ENCODE measurements around the gene OBSCN. TPM values are rescaled to one million over a fixed set of nuclear protein-coding genes. Genes with fewer than 3 reads are reported as not detected.

Gene OBSCN
- total RNA-seq, 1 donor from 2014 or later, result 16.9 TPM

DNA sequence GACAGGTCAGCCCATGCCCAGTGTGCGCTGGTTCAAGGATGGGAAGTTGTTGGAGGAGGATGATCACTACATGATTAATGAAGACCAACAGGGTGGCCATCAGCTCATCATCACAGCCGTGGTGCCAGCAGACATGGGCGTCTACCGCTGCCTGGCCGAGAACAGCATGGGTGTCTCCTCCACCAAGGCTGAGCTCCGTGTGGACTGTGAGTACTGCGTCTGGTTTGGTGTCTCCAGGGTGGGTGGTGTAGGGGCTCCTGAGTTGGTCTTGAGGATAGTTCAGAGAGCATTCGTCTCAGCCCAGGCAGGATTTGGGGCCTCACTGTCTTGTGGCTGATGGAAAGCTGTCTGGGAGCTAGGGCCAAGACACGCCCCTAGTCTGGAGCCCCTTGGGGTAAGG is 115.6 kb downstream of the OBSCN start:
- no peak for DNase-seq (ENCODE audit: low spot score)
- Mint-ChIP-seq H3K27me3 (ENCODE audit: unreplicated experiment) (no peaks in the 10 kb centered on the region), H3K27ac (ENCODE audit: unreplicated experiment) (no peak overlapping the region), H3K36me3 (ENCODE audit: low read depth, unreplicated experiment) (peaks cover 5% of the 10 kb centered on the region), H3K4me3 (ENCODE audit: unreplicated experiment) (no peak overlapping the region), H3K9me3 (ENCODE audit: unreplicated experiment) (no peaks in the 10 kb centered on the region), H3K4me1 (ENCODE audit: unreplicated experiment) (no peaks in the 10 kb centered on the region)
- TF ChIP-seq CTCF (IDR thresholded peaks at IDR 0.05; ENCODE audit: unreplicated experiment), result no peak

DNA sequence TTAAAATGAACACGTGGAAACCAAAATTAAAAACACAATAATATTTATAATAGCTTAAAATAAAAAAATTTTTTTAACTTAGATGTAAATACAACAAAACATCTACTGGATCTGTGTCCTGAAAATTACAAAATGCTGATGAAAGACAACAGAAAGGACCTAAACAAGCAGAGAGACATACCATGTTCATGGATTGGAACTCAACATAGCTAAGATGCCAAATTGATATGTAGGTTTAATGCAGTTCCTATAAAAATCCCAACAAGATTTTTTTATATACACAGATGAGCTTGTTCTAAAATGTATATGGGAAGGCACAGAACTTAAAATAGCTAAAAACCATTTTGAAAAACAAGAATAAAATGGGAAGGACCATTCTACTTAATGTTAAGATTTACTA is 117.4 kb downstream of the OBSCN start:
- no peaks in the 10 kb centered on the region for H3K4me1 Mint-ChIP-seq (ENCODE audit: unreplicated experiment)

GRCh38 chr1:228329887-228330286 is 122.0 kb downstream of the OBSCN start:
- Mint-ChIP-seq H3K4me1 (ENCODE audit: unreplicated experiment) (no peaks in the 10 kb centered on the region), H3K27me3 (ENCODE audit: unreplicated experiment) (peaks cover 1% of the 10 kb centered on the region), H3K4me3 (ENCODE audit: unreplicated experiment) (no peak overlapping the region), H3K36me3 (ENCODE audit: low read depth, unreplicated experiment) (peaks cover 3% of the 10 kb centered on the region), H3K27ac (ENCODE audit: unreplicated experiment) (no peak overlapping the region), H3K9me3 (ENCODE audit: unreplicated experiment) (no peaks in the 10 kb centered on the region)
- TF ChIP-seq CTCF (IDR thresholded peaks at IDR 0.05; ENCODE audit: unreplicated experiment), result no peak
- DNase-seq (ENCODE audit: low spot score), result no peak

More for the DNA sequence above, 117.4 kb downstream of the OBSCN start:
- DNase-seq (ENCODE audit: low spot score), result no peak
- Mint-ChIP-seq H3K27me3 (ENCODE audit: unreplicated experiment) (peaks cover 1% of the 10 kb centered on the region), H3K27ac (ENCODE audit: unreplicated experiment) (no peak overlapping the region), H3K9me3 (ENCODE audit: unreplicated experiment) (no peaks in the 10 kb centered on the region), H3K36me3 (ENCODE audit: low read depth, unreplicated experiment) (peaks cover 5% of the 10 kb centered on the region), H3K4me3 (ENCODE audit: unreplicated experiment) (no peak overlapping the region)
- no peak for TF ChIP-seq CTCF (IDR thresholded peaks at IDR 0.05; ENCODE audit: unreplicated experiment)

DNA sequence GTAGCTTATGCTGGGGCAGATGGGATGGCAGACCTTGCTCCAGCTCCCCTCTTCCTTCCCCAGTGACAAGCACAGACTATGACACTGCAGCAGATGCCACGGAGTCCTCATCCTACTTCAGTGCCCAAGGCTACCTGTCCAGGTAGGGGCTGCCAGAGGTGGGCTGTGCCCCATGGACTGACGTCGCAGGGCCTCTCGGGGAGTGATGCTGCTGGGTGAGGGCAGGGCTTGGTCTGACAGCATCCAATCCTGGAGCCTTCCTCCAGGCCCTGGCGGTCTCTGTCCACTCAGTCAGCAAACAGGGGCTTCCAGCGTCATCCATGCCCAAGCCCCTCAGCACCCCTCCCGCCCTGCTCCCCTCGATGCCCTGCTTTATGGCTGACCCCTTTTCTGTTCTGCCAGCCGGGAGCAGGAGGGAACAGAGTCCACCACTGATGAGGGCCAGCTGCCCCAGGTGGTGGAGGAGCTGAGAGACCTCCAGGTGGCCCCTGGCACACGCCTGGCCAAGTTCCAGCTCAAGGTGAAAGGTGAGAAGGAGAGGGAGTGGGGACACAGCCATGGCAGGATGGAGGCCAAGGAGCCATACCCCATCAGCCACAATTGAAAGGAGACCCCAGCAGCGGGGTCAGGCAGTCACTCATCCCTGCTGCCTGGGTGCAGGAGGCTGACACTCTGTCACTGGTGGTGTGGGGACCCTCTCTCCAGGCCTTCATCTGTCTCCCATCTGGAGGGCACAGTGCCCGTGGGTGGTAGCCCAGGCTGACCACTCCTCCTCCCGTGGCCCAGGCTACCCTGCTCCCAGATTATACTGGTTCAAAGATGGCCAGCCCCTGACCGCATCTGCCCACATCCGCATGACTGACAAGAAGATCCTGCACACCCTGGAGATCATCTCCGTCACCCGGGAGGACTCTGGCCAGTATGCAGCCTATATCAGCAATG is 125.2 kb downstream of the OBSCN start:
- Mint-ChIP-seq H3K4me1 (ENCODE audit: unreplicated experiment) (no peaks in the 10 kb centered on the region), H3K4me3 (ENCODE audit: unreplicated experiment) (no peak overlapping the region), H3K27me3 (ENCODE audit: unreplicated experiment) (peaks cover 3% of the 10 kb centered on the region), H3K36me3 (ENCODE audit: low read depth, unreplicated experiment) (peaks cover 3% of the 10 kb centered on the region), H3K27ac (ENCODE audit: unreplicated experiment) (no peak overlapping the region), H3K9me3 (ENCODE audit: unreplicated experiment) (no peaks in the 10 kb centered on the region)
- no peak for TF ChIP-seq CTCF (IDR thresholded peaks at IDR 0.05; ENCODE audit: unreplicated experiment)
- no peak for DNase-seq (ENCODE audit: low spot score)

GRCh38 chr1:228333739-228334115 is 125.9 kb downstream of the OBSCN start:
- Mint-ChIP-seq H3K4me3 (ENCODE audit: unreplicated experiment) (no peak overlapping the region), H3K27ac (ENCODE audit: unreplicated experiment) (no peak overlapping the region), H3K27me3 (ENCODE audit: unreplicated experiment) (peaks cover 3% of the 10 kb centered on the region), H3K9me3 (ENCODE audit: unreplicated experiment) (no peaks in the 10 kb centered on the region), H3K36me3 (ENCODE audit: low read depth, unreplicated experiment) (peaks cover 3% of the 10 kb centered on the region), H3K4me1 (ENCODE audit: unreplicated experiment) (no peaks in the 10 kb centered on the region)
- no peak for DNase-seq (ENCODE audit: low spot score)
- TF ChIP-seq CTCF (IDR thresholded peaks at IDR 0.05; ENCODE audit: unreplicated experiment), result no peak
